Endothelial cell (in vitro differentiated cells): Measurements from ENCODE around the gene STYX. TPM values are rescaled to one million over a fixed set of nuclear protein-coding genes. Genes with fewer than 3 reads are reported as not detected.

ENCODE experiments used
- DNase-seq: peaks from one replicate; pipeline ENCODE4 v3.0.0; 2021; ENCODE audit warnings: low spot score
- H3K27ac Mint-ChIP-seq: one replicate; pipeline ENCODE4 v1.8.0; 2021; ENCODE audit warnings: mixed read lengths, inconsistent platforms; ENCODE audit not compliant: unreplicated experiment
- H3K27me3 Mint-ChIP-seq: one replicate; pipeline ENCODE4 v1.8.0; 2021; ENCODE audit warnings: mild to moderate bottlenecking, moderate library complexity, mixed read lengths, inconsistent platforms; ENCODE audit not compliant: unreplicated experiment
- H3K36me3 Mint-ChIP-seq: one replicate; pipeline ENCODE4 v1.8.0; 2021; ENCODE audit warnings: mild to moderate bottlenecking, low read depth, mixed read lengths, inconsistent platforms; ENCODE audit not compliant: unreplicated experiment
- H3K4me1 Mint-ChIP-seq: one replicate; pipeline ENCODE4 v1.8.0; 2021; ENCODE audit warnings: mild to moderate bottlenecking, mixed read lengths, inconsistent platforms; ENCODE audit not compliant: unreplicated experiment
- H3K4me3 Mint-ChIP-seq: one replicate; pipeline ENCODE4 v1.8.0; 2021; ENCODE audit warnings: mild to moderate bottlenecking, mixed read lengths, inconsistent platforms; ENCODE audit not compliant: unreplicated experiment
- H3K9me3 Mint-ChIP-seq: one replicate; pipeline ENCODE4 v1.8.0; 2021; ENCODE audit warnings: mixed read lengths, inconsistent platforms; ENCODE audit not compliant: unreplicated experiment
- total RNA-seq: library from RNA; stranded (reverse); fragmentation: NEBNext Ultra II Directional; extraction: Animal tissue kit (Norgen Biotek cat#: 25700); gene quantifications from one replicate; pipeline ENCODE4 v1.2.1, GENCODE V29; 2021; ENCODE audit not compliant: unreplicated experiment
- TF ChIP-seq, protein P1 (sequence below): fragments of 200-600 bp; sonication (generic); IDR thresholded peaks from one replicate; pipeline ENCODE4 v1.5.0; 2021; ENCODE audit warnings: antibody characterized with exemption; ENCODE audit not compliant: unreplicated experiment

Gene STYX
- total RNA-seq, 1 donor from 2014 or later = 17.0 TPM

DNA sequence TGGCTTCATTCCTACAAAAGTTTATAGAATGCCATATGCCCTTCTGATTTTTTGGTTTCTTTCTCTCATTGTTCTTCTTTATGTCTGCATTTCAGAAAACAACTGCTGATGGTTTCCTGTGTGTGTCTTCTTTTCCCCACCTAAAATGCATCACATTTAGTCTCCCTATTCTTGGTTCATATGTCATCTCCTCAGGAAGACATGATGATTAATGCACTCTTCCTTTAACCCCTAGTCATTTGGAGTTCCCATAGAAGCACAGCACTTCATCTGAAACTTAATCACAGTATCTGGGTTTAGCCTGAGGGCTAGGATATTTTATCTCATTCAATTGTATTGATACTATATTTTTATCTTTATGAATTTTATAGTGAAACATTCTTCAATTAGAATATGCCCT is 39.9 kb downstream of the STYX start:
- Mint-ChIP-seq H3K4me3 (no peak overlapping the region), H3K9me3 (no peaks in the 10 kb centered on the region), H3K4me1 (no peaks in the 10 kb centered on the region), H3K27me3 (no peaks in the 10 kb centered on the region), H3K27ac (no peak overlapping the region), H3K36me3 (peaks cover 10% of the 10 kb centered on the region)
- TF ChIP-seq, protein P1, sequence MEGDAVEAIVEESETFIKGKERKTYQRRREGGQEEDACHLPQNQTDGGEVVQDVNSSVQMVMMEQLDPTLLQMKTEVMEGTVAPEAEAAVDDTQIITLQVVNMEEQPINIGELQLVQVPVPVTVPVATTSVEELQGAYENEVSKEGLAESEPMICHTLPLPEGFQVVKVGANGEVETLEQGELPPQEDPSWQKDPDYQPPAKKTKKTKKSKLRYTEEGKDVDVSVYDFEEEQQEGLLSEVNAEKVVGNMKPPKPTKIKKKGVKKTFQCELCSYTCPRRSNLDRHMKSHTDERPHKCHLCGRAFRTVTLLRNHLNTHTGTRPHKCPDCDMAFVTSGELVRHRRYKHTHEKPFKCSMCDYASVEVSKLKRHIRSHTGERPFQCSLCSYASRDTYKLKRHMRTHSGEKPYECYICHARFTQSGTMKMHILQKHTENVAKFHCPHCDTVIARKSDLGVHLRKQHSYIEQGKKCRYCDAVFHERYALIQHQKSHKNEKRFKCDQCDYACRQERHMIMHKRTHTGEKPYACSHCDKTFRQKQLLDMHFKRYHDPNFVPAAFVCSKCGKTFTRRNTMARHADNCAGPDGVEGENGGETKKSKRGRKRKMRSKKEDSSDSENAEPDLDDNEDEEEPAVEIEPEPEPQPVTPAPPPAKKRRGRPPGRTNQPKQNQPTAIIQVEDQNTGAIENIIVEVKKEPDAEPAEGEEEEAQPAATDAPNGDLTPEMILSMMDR = no peak
- no peak for DNase-seq

DNA sequence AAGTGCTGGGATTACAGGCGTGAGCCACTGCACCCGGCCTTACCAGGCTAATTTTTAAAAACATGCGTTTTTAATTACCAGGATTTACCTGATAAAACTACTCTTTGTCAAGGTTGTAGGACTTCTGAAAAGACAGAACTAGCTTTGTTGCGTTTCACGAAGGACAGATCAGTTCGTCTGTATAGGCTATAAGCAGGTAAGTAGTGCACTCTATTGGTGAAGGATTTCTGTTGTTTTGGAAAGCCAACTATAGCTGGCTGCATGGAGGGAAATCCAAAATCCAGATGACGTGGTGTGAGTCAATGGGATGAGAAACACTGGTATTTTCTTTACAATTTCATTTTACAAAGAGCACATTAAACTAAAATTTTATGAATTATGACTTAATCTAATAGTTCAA is 46.9 kb downstream of the STYX start:
- no peaks in the 10 kb centered on the region for H3K36me3 Mint-ChIP-seq
- no peak for DNase-seq
- no peaks in the 10 kb centered on the region for H3K27me3 Mint-ChIP-seq
- no peak overlapping the region for H3K4me3 Mint-ChIP-seq
- H3K9me3 Mint-ChIP-seq = no peaks in the 10 kb centered on the region
- no peaks in the 10 kb centered on the region for H3K4me1 Mint-ChIP-seq
- no peak overlapping the region for H3K27ac Mint-ChIP-seq
- TF ChIP-seq, protein P1 = no peak

DNA sequence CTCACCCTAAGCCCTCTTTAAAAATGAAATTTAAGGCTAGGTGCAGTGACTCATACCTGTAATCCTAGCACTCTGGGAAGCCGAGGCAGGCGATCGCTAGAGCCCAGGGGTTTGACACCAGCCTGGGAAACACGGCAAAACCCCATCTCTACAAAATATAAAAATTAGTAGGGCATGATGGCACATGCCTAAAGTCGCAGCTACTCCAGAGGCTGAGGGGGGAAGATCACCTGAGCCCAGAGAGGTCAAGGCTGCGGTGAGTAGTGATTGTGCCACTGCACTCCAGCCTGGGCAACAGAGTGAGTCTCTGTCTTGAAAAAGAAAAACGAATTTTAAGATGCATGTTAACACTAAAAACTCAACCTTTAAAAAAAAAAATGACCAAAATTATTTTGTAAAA is 48.7 kb downstream of the STYX start:
- H3K4me1 Mint-ChIP-seq = no peaks in the 10 kb centered on the region
- TF ChIP-seq, protein P1 = no peak
- no peak overlapping the region for H3K4me3 Mint-ChIP-seq
- H3K27me3 Mint-ChIP-seq = no peaks in the 10 kb centered on the region
- DNase-seq = no peak
- no peak overlapping the region for H3K27ac Mint-ChIP-seq
- H3K9me3 Mint-ChIP-seq = no peaks in the 10 kb centered on the region
- no peaks in the 10 kb centered on the region for H3K36me3 Mint-ChIP-seq

GRCh38 chr14:52780893-52781292 is 50.9 kb downstream of the STYX start:
- Mint-ChIP-seq H3K4me3 (no peak overlapping the region), H3K4me1 (no peaks in the 10 kb centered on the region), H3K27ac (no peak overlapping the region), H3K9me3 (no peaks in the 10 kb centered on the region), H3K36me3 (no peaks in the 10 kb centered on the region), H3K27me3 (no peaks in the 10 kb centered on the region)
- no peak for DNase-seq
- TF ChIP-seq, protein P1 = no peak

- no peaks in the 10 kb centered on the region for H3K9me3 Mint-ChIP-seq
- H3K36me3 Mint-ChIP-seq = no peaks in the 10 kb centered on the region
- no peak overlapping the region for H3K4me3 Mint-ChIP-seq
- H3K4me1 Mint-ChIP-seq = no peaks in the 10 kb centered on the region
- no peaks in the 10 kb centered on the region for H3K27me3 Mint-ChIP-seq
- H3K27ac Mint-ChIP-seq = no peak overlapping the region
- DNase-seq = no peak
- TF ChIP-seq, protein P1 = no peak
Measured at GRCh38 chr14:52781629-52782028, 51.7 kb downstream of the STYX start.
